Measurements from ENCODE around the gene ZDHHC13.

Gene ZDHHC13

DNA sequence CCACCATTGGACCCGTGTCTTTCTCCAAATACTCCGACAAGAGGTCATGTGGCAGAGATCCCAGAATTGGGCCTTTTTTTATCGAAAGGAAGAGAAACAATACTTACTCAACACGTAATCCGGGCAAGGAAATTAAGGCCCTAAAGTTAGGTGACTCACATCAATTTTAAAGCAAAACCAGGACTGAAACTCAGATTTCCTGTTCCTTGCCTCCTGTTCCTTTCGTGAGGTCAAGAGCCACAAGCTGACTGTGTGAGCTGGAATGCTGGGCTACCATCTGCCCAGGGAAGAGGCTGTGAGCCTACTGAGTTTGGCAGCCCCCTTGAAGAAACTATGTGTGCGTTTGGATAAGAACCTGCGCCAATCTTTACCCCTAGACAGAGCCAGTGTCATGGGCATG is 29.3 kb upstream of the ZDHHC13 start:
- TF ChIP-seq, protein P1, sequence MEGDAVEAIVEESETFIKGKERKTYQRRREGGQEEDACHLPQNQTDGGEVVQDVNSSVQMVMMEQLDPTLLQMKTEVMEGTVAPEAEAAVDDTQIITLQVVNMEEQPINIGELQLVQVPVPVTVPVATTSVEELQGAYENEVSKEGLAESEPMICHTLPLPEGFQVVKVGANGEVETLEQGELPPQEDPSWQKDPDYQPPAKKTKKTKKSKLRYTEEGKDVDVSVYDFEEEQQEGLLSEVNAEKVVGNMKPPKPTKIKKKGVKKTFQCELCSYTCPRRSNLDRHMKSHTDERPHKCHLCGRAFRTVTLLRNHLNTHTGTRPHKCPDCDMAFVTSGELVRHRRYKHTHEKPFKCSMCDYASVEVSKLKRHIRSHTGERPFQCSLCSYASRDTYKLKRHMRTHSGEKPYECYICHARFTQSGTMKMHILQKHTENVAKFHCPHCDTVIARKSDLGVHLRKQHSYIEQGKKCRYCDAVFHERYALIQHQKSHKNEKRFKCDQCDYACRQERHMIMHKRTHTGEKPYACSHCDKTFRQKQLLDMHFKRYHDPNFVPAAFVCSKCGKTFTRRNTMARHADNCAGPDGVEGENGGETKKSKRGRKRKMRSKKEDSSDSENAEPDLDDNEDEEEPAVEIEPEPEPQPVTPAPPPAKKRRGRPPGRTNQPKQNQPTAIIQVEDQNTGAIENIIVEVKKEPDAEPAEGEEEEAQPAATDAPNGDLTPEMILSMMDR (IDR thresholded peaks at IDR 0.05; ENCODE audit: low read depth, low read length, missing control alignments) = no peak
- in situ Hi-C loops (cut with HindIII; ENCODE audit: low sequenced_read_pairs) = no loop called here
- peak; percentile 79 for DNase-seq (ENCODE audit: low read depth)
- no peak overlapping the region for H3K4me3 ChIP-seq (ENCODE audit: low read depth, low read length)

DNA sequence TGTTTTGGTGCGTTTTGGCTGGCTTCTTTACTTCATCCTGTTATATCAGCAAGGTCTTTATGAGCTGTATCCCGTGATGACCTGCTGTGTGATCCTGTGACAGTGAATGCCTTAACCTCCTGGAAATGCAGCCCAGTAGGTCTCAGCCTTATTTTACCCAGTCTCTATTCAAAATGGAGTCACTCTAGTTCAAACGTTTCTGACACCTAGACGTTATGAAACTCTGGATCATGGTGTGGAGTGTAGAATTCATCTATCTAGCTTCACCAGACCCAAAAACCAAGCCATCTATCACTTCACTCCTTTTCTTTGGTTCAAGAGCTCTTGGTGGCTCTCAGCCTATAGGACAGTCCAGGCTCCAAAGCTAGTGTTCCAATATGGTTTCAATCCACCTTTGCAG is 28.2 kb upstream of the ZDHHC13 start:
- no peak overlapping the region for H3K4me3 ChIP-seq (ENCODE audit: low read depth, low read length)
- TF ChIP-seq, protein P1 (IDR thresholded peaks at IDR 0.05; ENCODE audit: low read depth, low read length, missing control alignments) = no peak
- in situ Hi-C loops (cut with HindIII; ENCODE audit: low sequenced_read_pairs) = no loop called here
- no peak for DNase-seq (ENCODE audit: low read depth)

DNA sequence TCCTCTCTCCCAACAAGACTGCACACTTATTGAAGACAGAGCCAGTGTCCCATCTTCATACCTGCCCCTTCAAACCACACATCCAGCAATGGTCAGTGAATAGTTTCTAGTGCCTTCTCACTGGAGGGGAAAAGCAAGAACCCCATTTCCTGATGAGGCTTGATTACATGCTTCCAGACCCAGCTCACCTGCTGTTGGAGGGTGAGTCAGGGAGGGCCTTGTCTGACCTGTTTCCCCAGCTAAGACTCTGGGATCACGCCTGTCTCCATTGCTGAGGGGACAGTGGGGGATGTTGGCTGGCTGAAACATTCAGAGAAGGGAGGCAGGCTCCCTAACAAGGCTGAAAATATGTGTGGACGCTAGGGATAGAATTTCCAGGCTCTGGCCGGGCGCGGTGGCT is 27.5 kb upstream of the ZDHHC13 start:
- DNase-seq (ENCODE audit: low read depth) = no peak
- TF ChIP-seq, protein P1 (IDR thresholded peaks at IDR 0.05; ENCODE audit: low read depth, low read length, missing control alignments) = no peak
- H3K4me3 ChIP-seq (ENCODE audit: low read depth, low read length) = no peak overlapping the region
- in situ Hi-C loops (cut with HindIII; ENCODE audit: low sequenced_read_pairs) = no loop called here

DNA sequence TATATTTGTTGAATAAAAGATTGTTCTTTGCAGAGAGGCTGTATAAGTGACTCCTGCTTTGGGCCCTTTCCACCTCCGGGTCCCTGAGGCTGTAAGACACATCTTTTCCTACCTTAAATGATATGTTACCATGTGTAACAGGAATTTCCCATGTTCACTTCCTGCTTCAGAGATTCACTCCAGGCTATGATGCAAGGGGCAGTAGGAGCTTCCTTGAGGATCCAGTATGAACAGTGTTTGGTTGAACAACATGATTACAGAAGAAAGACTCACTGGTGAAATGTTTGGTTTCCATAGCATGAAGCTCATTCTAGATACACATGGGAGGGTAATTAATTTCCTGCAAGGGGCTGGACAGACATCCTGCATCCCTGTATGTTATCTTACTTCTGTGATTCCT is 25.6 kb upstream of the ZDHHC13 start:
- DNase-seq (ENCODE audit: low read depth) = no peak
- in situ Hi-C loops (cut with HindIII; ENCODE audit: low sequenced_read_pairs) = no loop called here
- TF ChIP-seq, protein P1 (IDR thresholded peaks at IDR 0.05; ENCODE audit: low read depth, low read length, missing control alignments) = no peak
- H3K4me3 ChIP-seq (ENCODE audit: low read depth, low read length) = no peak overlapping the region

DNA sequence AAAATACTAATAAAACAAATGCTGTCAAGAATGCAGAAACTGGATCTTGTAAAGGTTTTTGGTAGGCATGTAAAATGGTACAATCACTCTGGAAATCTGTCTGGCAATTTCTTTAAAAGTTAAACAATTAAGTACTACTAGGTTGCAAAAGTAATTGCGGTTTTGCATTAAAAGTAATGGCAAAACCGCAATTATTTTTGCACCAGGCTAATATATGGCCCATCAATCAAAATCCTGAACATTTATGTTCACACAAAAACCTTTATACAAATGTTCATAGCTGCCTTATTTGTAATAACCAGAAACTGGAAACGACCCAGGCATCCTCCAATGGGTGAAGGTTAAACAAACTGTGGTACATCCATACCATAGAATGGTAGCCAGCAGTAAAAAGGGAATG is 24.6 kb upstream of the ZDHHC13 start:
- in situ Hi-C loops (cut with HindIII; ENCODE audit: low sequenced_read_pairs) = no loop called here
- H3K4me3 ChIP-seq (ENCODE audit: low read depth, low read length) = no peak overlapping the region
- TF ChIP-seq, protein P1 (IDR thresholded peaks at IDR 0.05; ENCODE audit: low read depth, low read length, missing control alignments) = no peak
- DNase-seq (ENCODE audit: low read depth) = no peak

DNA sequence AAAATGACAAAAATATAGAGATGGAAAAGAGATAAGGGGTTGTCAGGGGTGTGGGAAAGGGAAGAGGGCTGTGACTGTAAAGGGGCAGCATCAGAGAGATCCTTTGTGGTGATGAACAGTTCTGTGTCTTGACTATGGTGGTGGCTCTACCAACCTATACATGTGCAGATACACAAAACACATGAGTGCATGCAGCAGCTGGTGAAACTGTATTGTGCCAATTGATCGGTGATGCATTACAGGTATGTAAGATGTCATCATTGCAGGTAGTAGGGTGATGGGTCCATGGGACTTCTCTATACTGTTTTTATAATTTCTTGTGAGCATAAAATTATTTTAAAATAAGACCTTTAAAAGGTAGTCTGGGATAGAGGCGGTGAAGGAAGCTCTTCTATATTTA is 24.1 kb upstream of the ZDHHC13 start:
- in situ Hi-C loops (cut with HindIII; ENCODE audit: low sequenced_read_pairs) = no loop called here
- H3K4me3 ChIP-seq (ENCODE audit: low read depth, low read length) = no peak overlapping the region
- TF ChIP-seq, protein P1 (IDR thresholded peaks at IDR 0.05; ENCODE audit: low read depth, low read length, missing control alignments) = no peak
- DNase-seq (ENCODE audit: low read depth) = no peak

DNA sequence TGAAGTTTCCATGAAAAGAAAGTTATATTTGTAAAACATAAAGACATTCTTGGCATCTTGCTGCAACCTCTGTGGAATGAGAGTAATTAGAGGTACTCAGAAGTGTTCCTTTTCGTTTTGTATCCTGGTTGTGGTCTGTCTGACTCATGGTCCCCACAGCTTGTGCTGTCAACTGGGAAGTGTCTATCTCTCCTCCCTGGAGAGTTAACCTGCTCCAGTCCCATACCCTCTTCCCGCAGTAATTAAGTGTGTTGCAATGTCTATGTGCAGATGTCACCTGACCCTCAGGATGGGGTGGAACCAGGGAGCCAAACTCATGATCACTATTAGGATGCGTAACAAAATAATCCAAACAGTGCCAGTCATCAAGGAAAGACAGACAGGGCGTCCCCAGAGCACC is 23.0 kb upstream of the ZDHHC13 start:
- in situ Hi-C loops (cut with HindIII; ENCODE audit: low sequenced_read_pairs) = no loop called here
- DNase-seq (ENCODE audit: low read depth) = peak; percentile 80
- no peak overlapping the region for H3K4me3 ChIP-seq (ENCODE audit: low read depth, low read length)
- TF ChIP-seq, protein P1 (IDR thresholded peaks at IDR 0.05; ENCODE audit: low read depth, low read length, missing control alignments) = no peak
